Erythroblast (primary cell): Measurements from ENCODE around the gene CCNH.

Source experiments
- DNase-seq, 2 experiments: peaks; one replicate each; lab custom pipeline; 2025; lab: John Stamatoyannopoulos, UW
- GATA1 ChIP-seq: IDR thresholded peaks from 2 replicates; pipeline ENCODE4 v1.6.1; 2011; ENCODE audit warnings: low read depth, mild to moderate bottlenecking, control low read depth, low read length, moderate library complexity
- POLR2A ChIP-seq: IDR thresholded peaks from 2 replicates; pipeline ENCODE4 v1.6.1; 2011; ENCODE audit warnings: mild to moderate bottlenecking, low read length

CCNH gene

GRCh38 chr5:87411973-87412629, 629 bp downstream of the CCNH start:
- TF ChIP-seq POLR2A (no peak), GATA1 (no peak)
- peak; percentile 74 to 80 for DNase-seq

DNA sequence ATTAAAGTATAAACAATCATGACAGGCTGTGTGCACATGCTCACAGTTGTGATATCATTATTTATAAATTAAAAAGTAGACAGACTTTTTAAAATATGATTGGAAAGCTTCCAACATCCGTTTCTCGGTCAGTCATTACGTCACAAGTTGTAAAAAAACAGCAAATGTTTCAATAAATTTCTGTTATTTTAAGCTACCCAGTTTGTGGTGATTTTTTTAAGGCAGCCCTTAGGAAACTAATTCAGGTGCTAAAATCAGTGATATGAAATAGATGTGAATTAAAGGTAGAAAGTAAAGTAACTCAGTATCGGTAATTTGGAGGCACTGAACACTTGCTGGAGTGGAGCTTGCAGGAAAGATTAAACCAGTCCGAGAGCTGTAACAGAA, 1.2 kb downstream of the CCNH start:
- DNase-seq = no peak
- TF ChIP-seq GATA1 (no peak), POLR2A (no peak)

GRCh38 chr5:87410931-87411330, 1.8 kb downstream of the CCNH start:
- DNase-seq = peak; percentile 1 to 13
- TF ChIP-seq GATA1 = no peak
- TF ChIP-seq POLR2A = no peak

- DNase-seq = no peak
- TF ChIP-seq POLR2A (no peak), GATA1 (no peak)
Measured at GRCh38 chr5:87408204-87408603, 4.5 kb downstream of the CCNH start.

DNA sequence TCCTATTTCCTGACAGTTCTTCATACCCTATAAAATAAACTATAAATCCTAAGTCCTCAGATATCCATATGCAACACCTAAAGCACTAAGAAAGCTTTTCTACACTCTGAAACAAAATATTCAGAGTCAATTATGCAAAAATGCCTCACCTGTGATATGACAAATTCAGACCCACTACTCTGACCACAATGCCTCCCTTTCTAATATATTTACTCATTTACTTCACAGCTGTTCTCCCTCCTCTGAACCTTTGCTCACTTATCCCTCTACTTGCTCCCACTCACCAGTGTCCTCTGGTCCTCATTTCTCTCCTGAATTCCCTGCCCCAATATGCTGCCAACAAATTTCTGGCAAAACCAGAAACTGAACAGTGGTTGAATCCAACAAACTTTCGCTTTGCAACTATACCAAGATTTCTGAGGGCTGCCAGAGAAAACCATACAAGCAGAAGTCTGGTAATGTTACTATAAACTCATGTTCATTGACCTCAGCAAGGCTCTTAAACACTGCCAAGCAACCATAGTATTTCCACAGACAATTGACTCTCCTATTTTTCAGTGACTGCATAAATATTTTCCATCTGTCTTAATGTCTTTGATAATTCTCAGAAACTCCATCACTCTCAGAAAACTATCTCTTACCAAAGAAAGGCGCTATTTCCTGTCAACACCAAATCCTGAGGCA, 7.1 kb downstream of the CCNH start:
- DNase-seq = no peak
- TF ChIP-seq GATA1 (no peak), POLR2A (no peak)

DNA sequence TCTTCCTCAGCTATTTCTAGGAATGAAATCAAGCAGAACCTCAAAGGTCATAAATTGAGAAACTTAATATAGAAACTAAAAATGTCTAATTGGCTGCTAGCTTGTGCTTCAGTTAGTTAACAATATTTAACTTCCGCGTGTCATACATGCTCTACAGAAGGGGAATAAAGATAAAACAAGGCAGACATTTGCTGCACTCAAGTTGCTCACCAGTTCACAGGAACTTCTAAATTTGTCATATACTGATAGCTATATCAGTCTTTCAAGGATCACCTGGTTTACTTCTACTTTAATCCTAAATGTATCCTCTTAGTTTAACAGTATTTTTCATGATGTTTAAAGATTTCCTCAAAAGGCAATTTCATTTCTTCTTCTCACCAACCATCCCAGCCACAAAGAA, 8.4 kb downstream of the CCNH start:
- TF ChIP-seq POLR2A = no peak
- TF ChIP-seq GATA1 = no peak
- peak; percentile 12 to 17 for DNase-seq

- no peak for DNase-seq
- TF ChIP-seq POLR2A (no peak), GATA1 (no peak)
Measured at GRCh38 chr5:87403899-87404298, 8.8 kb downstream of the CCNH start.

DNA sequence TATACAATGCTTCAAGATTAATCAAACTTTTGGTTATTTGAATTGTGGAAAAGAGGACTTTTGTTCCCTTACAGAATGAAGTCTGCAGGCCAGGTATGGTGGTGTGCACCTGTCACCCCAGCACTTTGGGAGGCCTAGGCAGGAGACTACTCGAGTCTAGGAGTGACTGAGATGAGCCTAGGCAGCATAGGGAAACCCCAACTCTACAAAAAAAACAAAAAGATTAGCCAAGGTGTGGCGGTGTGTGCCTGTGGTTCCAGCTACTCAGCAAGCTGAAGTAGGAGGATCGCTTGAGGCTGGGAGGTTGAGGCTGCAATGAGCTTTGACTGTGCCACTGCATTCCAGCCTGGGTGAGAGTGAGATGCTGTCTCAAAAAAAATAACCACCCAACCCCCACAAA, 9.3 kb downstream of the CCNH start:
- DNase-seq = no peak
- TF ChIP-seq GATA1 = no peak
- no peak for TF ChIP-seq POLR2A

DNA sequence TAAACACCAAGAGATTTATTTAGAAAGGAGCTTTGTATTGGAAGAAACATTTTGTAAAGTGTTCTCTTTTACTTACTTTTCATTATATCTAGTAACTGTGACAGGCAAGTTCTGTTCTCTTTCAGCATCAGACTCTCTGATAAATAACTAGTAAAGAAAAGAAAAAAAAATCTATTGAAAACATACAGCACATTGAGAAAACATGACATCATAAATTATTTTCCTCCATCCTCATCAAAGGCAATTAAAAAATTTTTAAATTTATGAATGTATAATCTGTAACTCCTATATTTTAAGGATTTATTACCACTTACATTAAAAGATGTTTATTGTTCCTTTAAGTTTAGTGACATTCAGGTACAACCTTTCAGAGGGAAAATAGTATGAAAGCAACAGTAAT, 11.1 kb downstream of the CCNH start:
- DNase-seq = no peak
- TF ChIP-seq POLR2A (no peak), GATA1 (no peak)

DNA sequence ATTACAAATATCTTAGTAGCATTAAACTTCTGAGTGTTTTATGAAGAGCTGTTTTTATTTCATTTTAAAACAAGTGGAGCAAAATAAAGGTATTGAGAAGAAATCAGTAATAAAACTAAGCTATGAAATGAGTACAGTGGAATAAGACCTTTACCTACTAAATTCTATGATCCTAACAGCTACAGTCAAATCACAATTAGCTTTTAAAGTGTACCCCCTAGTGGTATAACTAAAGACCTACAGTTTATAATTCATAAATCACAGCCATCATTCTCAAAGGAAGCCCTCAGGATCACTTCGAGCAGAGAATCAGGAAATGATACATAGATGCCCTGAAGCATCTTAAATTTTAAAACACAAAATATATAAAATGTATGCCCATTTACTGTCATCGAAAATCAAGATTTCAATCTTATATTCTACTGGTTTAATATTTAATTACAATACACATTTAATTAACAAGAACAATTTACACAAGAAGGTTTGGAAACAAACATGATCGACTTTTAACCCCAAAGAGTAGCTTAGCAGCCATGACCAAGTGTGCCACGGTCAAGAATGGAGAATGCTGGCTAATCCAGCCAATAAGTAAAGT, 12.3 kb downstream of the CCNH start:
- TF ChIP-seq GATA1 (no peak), POLR2A (no peak)
- peak; percentile 27 to 45 for DNase-seq

DNA sequence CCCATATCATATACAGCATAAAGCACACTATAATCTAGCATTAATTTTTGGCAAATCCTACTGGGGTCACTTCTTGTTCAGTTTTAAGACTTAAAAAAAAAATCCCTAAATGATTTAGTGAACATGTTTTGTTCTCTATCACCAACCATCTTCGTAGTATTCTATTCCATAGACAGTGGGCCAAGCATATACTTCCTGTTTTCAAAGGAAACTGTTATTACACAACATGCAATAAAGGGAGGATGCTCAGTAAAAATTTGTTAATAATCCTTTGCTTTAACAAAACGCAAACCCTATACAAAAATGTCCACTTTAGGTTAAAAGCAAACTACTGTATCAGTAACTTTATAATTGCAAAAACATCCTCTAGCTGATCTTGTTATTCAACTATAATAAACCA, 13.0 kb downstream of the CCNH start:
- TF ChIP-seq GATA1 (no peak), POLR2A (no peak)
- DNase-seq = no peak

GRCh38 chr5:87398981-87399614, 13.6 kb downstream of the CCNH start:
- no peak for DNase-seq
- TF ChIP-seq POLR2A = no peak
- TF ChIP-seq GATA1 = no peak

DNA sequence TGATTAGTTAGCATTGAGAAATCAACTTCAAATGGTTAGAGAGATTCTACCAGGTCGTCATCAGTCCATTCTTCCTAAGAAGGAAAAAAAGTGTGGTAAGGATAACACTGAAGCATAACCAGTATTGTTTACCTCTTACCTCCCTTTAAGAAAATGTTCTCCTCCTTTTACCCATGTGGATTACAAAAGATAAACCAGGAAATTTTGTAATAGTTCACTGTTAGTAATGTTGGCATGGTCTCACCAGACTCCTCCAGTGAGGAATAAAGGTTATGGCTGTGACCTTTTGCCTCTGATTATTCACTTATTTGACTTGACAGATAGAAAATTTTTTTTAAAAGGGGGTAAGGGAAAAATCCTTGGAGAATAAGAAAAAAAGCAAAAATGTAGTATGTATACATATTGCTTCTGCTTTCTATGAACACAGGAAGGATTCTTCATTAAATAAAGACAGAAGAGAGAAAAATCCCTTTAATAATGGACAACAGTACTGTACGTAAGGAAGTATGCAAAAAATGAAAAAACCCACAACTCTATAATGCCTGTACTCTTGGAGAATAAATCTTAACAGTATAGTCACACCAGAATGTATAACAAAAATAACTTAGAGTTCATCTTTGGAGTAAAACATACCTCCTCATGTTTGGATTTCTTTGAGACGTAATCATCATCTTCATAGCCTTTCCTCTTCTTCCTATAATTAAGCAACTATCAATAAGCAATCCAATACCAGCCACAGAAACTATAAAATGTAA, 18.1 kb downstream of the CCNH start:
- no peak for DNase-seq
- TF ChIP-seq POLR2A (no peak), GATA1 (no peak)
